Neural cell (in vitro differentiated cells): ENCODE results near the gene NLRP10. TPM values are rescaled to one million over a fixed set of nuclear protein-coding genes. Genes with fewer than 3 reads are reported as not detected.

ENCODE experiments used
- H2AFZ ChIP-seq: fragments of 200-600, 300-800 bp; sonication (generic), shearing (Covaris generic); 2 replicates; pipeline ENCODE4 v1.6.0; 2014; ENCODE audit warnings: low read depth, mild to moderate bottlenecking, antibody characterized with exemption, low read length, moderate library complexity
- H3F3A ChIP-seq: fragments of 200-600 bp; shearing (Covaris generic); 2 replicates; pipeline ENCODE4 v1.6.1; 2016; ENCODE audit warnings: mild to moderate bottlenecking, moderate library complexity, mixed read lengths, antibody characterized with exemption, low read length; ENCODE audit not compliant: insufficient read depth, poor library complexity, severe bottlenecking
- H3K27ac ChIP-seq: fragments of 200-600, 300-800 bp; sonication (generic), shearing (Covaris generic); 2 replicates; pipeline ENCODE4 v1.5.1; 2014; ENCODE audit warnings: mild to moderate bottlenecking, low read length, moderate library complexity
- H3K27me3 ChIP-seq: fragments of 300-800, 200-600 bp; sonication (generic), shearing (Covaris generic); 2 replicates; pipeline ENCODE4 v1.6.0; 2014; ENCODE audit warnings: mild to moderate bottlenecking, low read depth, low read length, moderate library complexity; ENCODE audit not compliant: insufficient read depth
- H3K36me3 ChIP-seq: fragments of 300-800, 200-600 bp; sonication (generic), shearing (Covaris generic); 2 replicates; pipeline ENCODE4 v1.5.1; 2014; ENCODE audit warnings: mild to moderate bottlenecking, antibody characterized with exemption, low read length, moderate library complexity; ENCODE audit not compliant: insufficient read depth
- H3K4me2 ChIP-seq: fragments of 300-800, 200-600 bp; sonication (generic), shearing (Covaris generic); 2 replicates; pipeline ENCODE4 v1.6.0; 2014; ENCODE audit warnings: mild to moderate bottlenecking, low read length
- H3K4me3 ChIP-seq: fragments of 300-800, 200-600 bp; sonication (generic), shearing (Covaris generic); 2 replicates; pipeline ENCODE4 v1.5.1; 2014; ENCODE audit warnings: mild to moderate bottlenecking, low read length, moderate library complexity
- H3K79me2 ChIP-seq: fragments of 200-600 bp; shearing (Covaris generic); replicated peaks from 2 replicates; pipeline ENCODE4 v1.6.0; 2014; ENCODE audit warnings: mild to moderate bottlenecking, low read length, moderate library complexity; ENCODE audit not compliant: insufficient read depth
- H3K9ac ChIP-seq: fragments of 300-800, 200-600 bp; sonication (generic), shearing (Covaris generic); 2 replicates; pipeline ENCODE4 v1.6.1; 2016; ENCODE audit warnings: mild to moderate bottlenecking, low read length, mixed read lengths
- H3K9me2 ChIP-seq: fragments of 200-600 bp; shearing (Covaris generic); 2 replicates; pipeline ENCODE4 v1.6.1; 2016; ENCODE audit warnings: mild to moderate bottlenecking, low read length, mixed read lengths; ENCODE audit not compliant: insufficient read depth
- H3K9me3 ChIP-seq: fragments of 200-600, 300-800 bp; sonication (generic), shearing (Covaris generic); 2 replicates; pipeline ENCODE4 v1.6.1; 2016; ENCODE audit warnings: mild to moderate bottlenecking, mixed run types, low read length, moderate library complexity, mixed read lengths
- H4K20me1 ChIP-seq: fragments of 200-600 bp; shearing (Covaris generic); 2 replicates; pipeline ENCODE4 v1.6.1; 2016; ENCODE audit warnings: mild to moderate bottlenecking, mixed run types; ENCODE audit not compliant: insufficient read depth
- EP300 ChIP-seq: fragments of 450-650 bp; conservative IDR thresholded peaks from 2 replicates; pipeline ENCODE4 v1.6.1; 2014; ENCODE audit warnings: antibody characterized with exemption, mild to moderate bottlenecking, moderate library complexity; ENCODE audit not compliant: poor library complexity, severe bottlenecking
- EZH2 ChIP-seq: fragments of 200-600, 300-800 bp; shearing (Covaris generic), sonication (generic); IDR thresholded peaks from 2 replicates; pipeline ENCODE4 v1.6.1; 2014; ENCODE audit warnings: antibody characterized with exemption, low read length, borderline replicate concordance, mild to moderate bottlenecking; ENCODE audit not compliant: insufficient read depth, poor library complexity, severe bottlenecking
- MXI1 ChIP-seq: fragments of 450-650 bp; conservative IDR thresholded peaks from 2 replicates; pipeline ENCODE4 v1.6.1; 2014; ENCODE audit warnings: antibody characterized with exemption, mild to moderate bottlenecking; ENCODE audit not compliant: poor library complexity, severe bottlenecking
- POLR2AphosphoS5 ChIP-seq: IDR thresholded peaks from 2 replicates; pipeline ENCODE4 v1.6.1; 2012
- RAD21 ChIP-seq: fragments of 450-650 bp; conservative IDR thresholded peaks from 2 replicates; pipeline ENCODE4 v1.6.1; 2014; ENCODE audit warnings: antibody characterized with exemption, mild to moderate bottlenecking, moderate library complexity
- SMC3 ChIP-seq: fragments of 450-650 bp; conservative IDR thresholded peaks from 2 replicates; pipeline ENCODE4 v1.6.1; 2014; ENCODE audit warnings: antibody characterized with exemption, mild to moderate bottlenecking, moderate library complexity; ENCODE audit not compliant: poor library complexity
- TAF1 ChIP-seq: IDR thresholded peaks from 2 replicates; pipeline ENCODE4 v1.6.1; 2012; ENCODE audit warnings: low read depth
- polyA plus RNA-seq: library from polyadenylated mRNA; depleted of rRNA; stranded (reverse); fragments of >200 nt; gene quantifications from 2 replicates; pipeline ENCODE4 v1.2.3, GENCODE V29; 2014
- TF ChIP-seq, protein P1 (sequence below): IDR thresholded peaks from 2 replicates; pipeline ENCODE4 v1.6.1; 2012; ENCODE audit warnings: borderline replicate concordance
- TF ChIP-seq, protein P2 (sequence below): fragments of 450-650 bp; IDR thresholded peaks from 2 replicates; pipeline ENCODE4 v1.5.1; 2014; ENCODE audit warnings: antibody characterized with exemption, mild to moderate bottlenecking, moderate library complexity; ENCODE audit not compliant: poor library complexity, severe bottlenecking

Gene NLRP10
- polyA plus RNA-seq, 1 donor from 2014 or later: not detected

DNA sequence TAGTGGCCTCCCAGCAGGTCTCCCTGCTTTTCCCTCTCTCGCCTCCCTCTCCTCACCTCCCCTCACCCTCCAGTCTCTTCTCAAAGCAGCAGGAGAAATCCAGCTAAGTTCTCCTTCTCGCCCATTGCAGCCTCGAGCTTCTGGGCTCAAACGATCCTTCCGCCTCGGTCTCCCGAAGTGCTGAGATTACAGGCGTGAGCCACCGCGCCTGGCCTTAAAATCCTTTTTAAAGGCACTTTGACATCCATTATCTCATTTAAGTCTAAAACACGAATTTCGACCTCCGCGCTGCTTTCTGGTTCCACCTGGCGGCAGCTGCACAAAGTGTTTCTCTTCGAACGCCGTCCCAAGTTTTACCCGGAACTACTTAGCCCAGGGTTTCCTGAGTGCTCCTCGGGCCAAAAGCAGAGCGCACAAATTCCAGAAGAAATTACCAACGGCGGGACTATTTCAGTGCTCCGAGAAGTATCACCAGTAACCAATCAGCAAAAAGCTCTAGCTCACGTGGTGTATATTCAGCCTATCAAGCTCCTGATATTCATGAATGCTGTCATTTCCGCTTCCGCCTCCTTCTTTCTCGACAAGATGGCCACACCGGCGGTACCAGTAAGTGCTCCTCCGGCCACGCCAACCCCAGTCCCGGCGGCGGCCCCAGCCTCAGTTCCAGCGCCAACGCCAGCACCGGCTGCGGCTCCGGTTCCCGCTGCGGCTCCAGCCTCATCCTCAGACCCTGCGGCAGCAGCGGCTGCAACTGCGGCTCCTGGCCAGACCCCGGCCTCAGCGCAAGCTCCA is 21.7 kb upstream of the NLRP10 start, which contains the start of gene EIF3F:
Gene EIF3F (plus strand): TSS at position 570 of the 792 bp plus-strand sequence. CDS start 16 bp downstream, at position 586.
- no peaks in the 10 kb centered on the region for H3F3A ChIP-seq

DNA sequence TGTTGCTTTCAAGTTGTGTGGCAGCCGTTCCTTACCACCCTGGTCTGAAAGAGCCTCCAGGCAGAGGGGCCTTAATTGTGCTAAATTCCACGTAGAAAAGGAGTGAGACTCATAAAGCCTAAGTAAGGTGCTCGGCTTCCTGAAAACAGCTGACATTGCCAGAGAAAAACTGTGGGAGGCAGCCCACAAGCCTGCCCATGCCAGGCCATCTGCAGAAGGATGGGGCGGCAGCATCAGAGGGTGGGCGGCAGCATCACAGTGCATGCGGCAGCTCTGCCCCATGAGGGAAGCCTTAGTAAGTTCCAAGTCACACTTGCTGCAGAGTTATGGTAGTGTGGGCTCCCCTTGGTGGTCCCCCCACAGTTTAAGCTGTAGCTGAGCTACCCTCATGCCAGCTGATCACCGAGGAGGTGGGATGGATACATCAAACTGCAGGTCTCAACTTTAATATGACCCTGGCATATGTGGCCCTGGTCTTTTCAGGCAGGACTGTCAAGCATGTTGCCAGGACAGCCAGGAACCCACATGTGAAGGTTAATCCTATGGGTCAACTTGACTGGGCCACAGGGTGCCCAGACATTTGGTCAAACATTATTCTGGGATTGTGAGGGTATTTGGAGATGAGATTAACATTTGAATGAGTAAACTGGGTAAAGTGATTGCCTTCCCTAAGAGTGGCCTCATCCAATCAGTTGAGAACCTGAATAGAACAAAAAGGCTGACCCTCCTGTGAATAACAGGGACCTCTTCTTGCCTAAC is 18.8 kb upstream of the NLRP10 start:
- H3K27me3 ChIP-seq: no peaks in the 10 kb centered on the region
- H3F3A ChIP-seq: no peaks in the 10 kb centered on the region
- no peaks in the 10 kb centered on the region for H3K9me2 ChIP-seq
- peaks cover 16% of the 10 kb centered on the region for H3K79me2 ChIP-seq
- H3K4me2 ChIP-seq: no peak overlapping the region
- no peak overlapping the region for H3K27ac ChIP-seq
- H3K9ac ChIP-seq: no peak overlapping the region
- no peaks in the 10 kb centered on the region for H4K20me1 ChIP-seq
- H3K36me3 ChIP-seq: no peaks in the 10 kb centered on the region
- no peaks in the 10 kb centered on the region for H3K9me3 ChIP-seq
- H3K4me3 ChIP-seq: no peak overlapping the region
- no peak overlapping the region for H2AFZ ChIP-seq
- no peak for TF ChIP-seq TAF1
- TF ChIP-seq EP300: no peak
- TF ChIP-seq, protein P1, sequence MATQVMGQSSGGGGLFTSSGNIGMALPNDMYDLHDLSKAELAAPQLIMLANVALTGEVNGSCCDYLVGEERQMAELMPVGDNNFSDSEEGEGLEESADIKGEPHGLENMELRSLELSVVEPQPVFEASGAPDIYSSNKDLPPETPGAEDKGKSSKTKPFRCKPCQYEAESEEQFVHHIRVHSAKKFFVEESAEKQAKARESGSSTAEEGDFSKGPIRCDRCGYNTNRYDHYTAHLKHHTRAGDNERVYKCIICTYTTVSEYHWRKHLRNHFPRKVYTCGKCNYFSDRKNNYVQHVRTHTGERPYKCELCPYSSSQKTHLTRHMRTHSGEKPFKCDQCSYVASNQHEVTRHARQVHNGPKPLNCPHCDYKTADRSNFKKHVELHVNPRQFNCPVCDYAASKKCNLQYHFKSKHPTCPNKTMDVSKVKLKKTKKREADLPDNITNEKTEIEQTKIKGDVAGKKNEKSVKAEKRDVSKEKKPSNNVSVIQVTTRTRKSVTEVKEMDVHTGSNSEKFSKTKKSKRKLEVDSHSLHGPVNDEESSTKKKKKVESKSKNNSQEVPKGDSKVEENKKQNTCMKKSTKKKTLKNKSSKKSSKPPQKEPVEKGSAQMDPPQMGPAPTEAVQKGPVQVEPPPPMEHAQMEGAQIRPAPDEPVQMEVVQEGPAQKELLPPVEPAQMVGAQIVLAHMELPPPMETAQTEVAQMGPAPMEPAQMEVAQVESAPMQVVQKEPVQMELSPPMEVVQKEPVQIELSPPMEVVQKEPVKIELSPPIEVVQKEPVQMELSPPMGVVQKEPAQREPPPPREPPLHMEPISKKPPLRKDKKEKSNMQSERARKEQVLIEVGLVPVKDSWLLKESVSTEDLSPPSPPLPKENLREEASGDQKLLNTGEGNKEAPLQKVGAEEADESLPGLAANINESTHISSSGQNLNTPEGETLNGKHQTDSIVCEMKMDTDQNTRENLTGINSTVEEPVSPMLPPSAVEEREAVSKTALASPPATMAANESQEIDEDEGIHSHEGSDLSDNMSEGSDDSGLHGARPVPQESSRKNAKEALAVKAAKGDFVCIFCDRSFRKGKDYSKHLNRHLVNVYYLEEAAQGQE: no peak
- TF ChIP-seq SMC3: no peak
- no peak for TF ChIP-seq EZH2
- TF ChIP-seq RAD21: no peak
- no peak for TF ChIP-seq POLR2AphosphoS5

More for the DNA sequence above, 21.7 kb upstream of the NLRP10 start, which contains the start of gene EIF3F:
- Histone ChIP-seq H2AFZ (peak within 1 kb of the TSS; percentile 48), H3K79me2 (peaks cover 18% of the 10 kb centered on the region), H3K9me3 (no peaks in the 10 kb centered on the region), H3K36me3 (no peaks in the 10 kb centered on the region), H3K27me3 (no peaks in the 10 kb centered on the region), H4K20me1 (no peaks in the 10 kb centered on the region), H3K9ac (peak within 1 kb of the TSS; percentile 69), H3K27ac (peak within 1 kb of the TSS; percentile 53), H3K9me2 (no peaks in the 10 kb centered on the region), H3K4me2 (peak within 1 kb of the TSS; percentile 93), H3K4me3 (peak within 1 kb of the TSS; percentile 83)
- peak; percentile 87 for TF ChIP-seq MXI1
- TF ChIP-seq EZH2: no peak
- TF ChIP-seq, protein P2, sequence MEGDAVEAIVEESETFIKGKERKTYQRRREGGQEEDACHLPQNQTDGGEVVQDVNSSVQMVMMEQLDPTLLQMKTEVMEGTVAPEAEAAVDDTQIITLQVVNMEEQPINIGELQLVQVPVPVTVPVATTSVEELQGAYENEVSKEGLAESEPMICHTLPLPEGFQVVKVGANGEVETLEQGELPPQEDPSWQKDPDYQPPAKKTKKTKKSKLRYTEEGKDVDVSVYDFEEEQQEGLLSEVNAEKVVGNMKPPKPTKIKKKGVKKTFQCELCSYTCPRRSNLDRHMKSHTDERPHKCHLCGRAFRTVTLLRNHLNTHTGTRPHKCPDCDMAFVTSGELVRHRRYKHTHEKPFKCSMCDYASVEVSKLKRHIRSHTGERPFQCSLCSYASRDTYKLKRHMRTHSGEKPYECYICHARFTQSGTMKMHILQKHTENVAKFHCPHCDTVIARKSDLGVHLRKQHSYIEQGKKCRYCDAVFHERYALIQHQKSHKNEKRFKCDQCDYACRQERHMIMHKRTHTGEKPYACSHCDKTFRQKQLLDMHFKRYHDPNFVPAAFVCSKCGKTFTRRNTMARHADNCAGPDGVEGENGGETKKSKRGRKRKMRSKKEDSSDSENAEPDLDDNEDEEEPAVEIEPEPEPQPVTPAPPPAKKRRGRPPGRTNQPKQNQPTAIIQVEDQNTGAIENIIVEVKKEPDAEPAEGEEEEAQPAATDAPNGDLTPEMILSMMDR: peak; percentile 99
- TF ChIP-seq EP300: peak; percentile 68
- TF ChIP-seq SMC3: peak; percentile 99
- TF ChIP-seq RAD21: peak; percentile 91
- TF ChIP-seq, protein P1: no peak
- no peak for TF ChIP-seq TAF1
- peak; percentile 87 for TF ChIP-seq POLR2AphosphoS5
